Ovary (tissue), 9 donors: ENCODE measurements around the gene TTC9B. TPM values are rescaled to one million over a fixed set of nuclear protein-coding genes. Genes with fewer than 3 reads are reported as not detected.

Experiments
- DNase-seq, 5 donors: peaks; one replicate each; pipeline ENCODE4 v3.0.0-alpha.2; 2019 to 2020
- H3K27ac ChIP-seq, 2 donors: fragments of 200-600 bp; one replicate each; pipeline versions ENCODE4 v1.5.1 to v1.8.0; 2019 to 2022
- H3K27me3 ChIP-seq: fragments of 200-600 bp; one replicate; pipeline ENCODE4 v1.8.0; 2022
- H3K36me3 ChIP-seq: fragments of 200-600 bp; sonication (generic); one replicate; pipeline ENCODE4 v1.5.1; 2019
- H3K4me1 ChIP-seq: one replicate; pipeline ENCODE4 v1.8.1; 2013; ENCODE audit warnings: mild to moderate bottlenecking, moderate library complexity; ENCODE audit not compliant: insufficient read depth
- H3K4me3 ChIP-seq: fragments of 200-600 bp; sonication (generic); one replicate; pipeline ENCODE4 v1.5.1; 2017
- H3K9me3 ChIP-seq, 2 donors: fragments of 200-600 bp in 1 of 2; sonication (generic) in 1 of 2; one replicate each; pipeline versions ENCODE4 v1.5.1 to v1.8.1; 2013 to 2019; ENCODE audit warnings: mild to moderate bottlenecking in 1 of 2, moderate library complexity in 1 of 2
- CTCF ChIP-seq, 3 donors: fragments of 450-650 bp in 2 of 3; fragments of 200-600 bp in 1 of 3; IDR thresholded peaks; one replicate each; pipeline versions ENCODE4 v1.5.1 to v1.8.0; 2016 to 2022; ENCODE audit warnings: antibody characterized with exemption in 3 of 3, mild to moderate bottlenecking in 1 of 3
- EP300 ChIP-seq: sonication (generic); formaldehyde crosslinking; IDR thresholded peaks from one replicate; pipeline ENCODE4 v1.6.1; 2017; ENCODE audit warnings: antibody characterized with exemption
- POLR2A ChIP-seq: fragments of 450-650 bp; IDR thresholded peaks from one replicate; pipeline ENCODE4 v1.6.1; 2017; ENCODE audit warnings: antibody characterized with exemption, mild to moderate bottlenecking, moderate library complexity
- WGBS, 3 donors: extraction: QIAGEN DNeasy Blood & Tissue Kit in 1 of 3; methylation state at CpG; one replicate each; pipeline versions ENCODE4 v1.1.5 to v1.1.7; 2013 to 2017; 5-methylcytosine and 5-hydroxymethylcytosine counted together
- intact Hi-C, 4 donors: fragments of 100-400 bp; cut with DNase I; formaldehyde crosslinking; loops; one replicate each; pipeline versions ENCODE4 v1.11.0 to v1.15.1; 2022 to 2023
- polyA plus RNA-seq, 2 donors: library from polyadenylated mRNA; stranded (reverse); fragments of 200-250 nt in 1 of 2; fragments of 350-450 nt in 1 of 2; fragmentation: Illumina TruSeq in 1 of 2; extraction: RNeasy Lipid Tissue Mini Kit (QIAGEN cat#74804) in 1 of 2; gene quantifications; one replicate each; pipeline ENCODE4 v1.2.3, GENCODE V29; 2013 to 2014
- total RNA-seq, 7 donors: library from RNA; depleted of rRNA in 2 of 7; stranded (reverse); fragments of >200 nt in 2 of 7; fragmentation: NEBNext Ultra II Directional in 3 of 7; extraction: Animal tissue kit (Norgen Biotek cat#: 25700) in 3 of 7; gene quantifications; one replicate each; pipeline versions ENCODE4 v1.1.0 to v1.2.4, GENCODE V29; 2016 to 2023
- donor health status: DM: no; HTN: no; CAD: no; lungs with moderate emphysema.
- donor health status: DM: no; HTN: no; CAD: no.
- donor health status: Bipolar disorder and iron deficiency.
- donor health status: DM: yes; HTN: yes; CAD: no.
- donor health status: DM: no; HTN: no; CAD: no.
- donor health status: DM: yes; HTN: yes; CAD: no.

TTC9B gene
- total and polyA plus RNA-seq, 9 donors = not detected

- no peaks in the 10 kb centered on the region for H3K36me3 ChIP-seq
- TF ChIP-seq CTCF (IDR thresholded peaks at IDR 0.05) = no peak
- TF ChIP-seq POLR2A = no peak
- TF ChIP-seq EP300 = no peak
- DNase-seq = no peak
Measured at GRCh38 chr19:40184273-40184672, 33.9 kb downstream of the TTC9B start.

GRCh38 chr19:40178756-40179155, 39.4 kb downstream of the TTC9B start:
- no peak for TF ChIP-seq EP300
- no peak for TF ChIP-seq POLR2A
- TF ChIP-seq CTCF (IDR thresholded peaks at IDR 0.05) = no peak
- no peak for DNase-seq
- Histone ChIP-seq H3K4me1 (no peaks in the 10 kb centered on the region), H3K4me3 (no peak overlapping the region), H3K27me3 (no peaks in the 10 kb centered on the region), H3K36me3 (no peaks in the 10 kb centered on the region), H3K9me3 (no peaks in the 10 kb centered on the region), H3K27ac (no peak overlapping the region)
- 76 to 85% (median 82%) methylated on average over 4 of the region's 4 CpGs for WGBS, 3 donors
- intact Hi-C loops = no loop called here

More at GRCh38 chr19:40184273-40184672, 33.9 kb downstream of the TTC9B start:
- WGBS, 3 donors = 78 to 100% (median 88%) methylated on average over 1 of the region's 1 CpG
- H3K27ac ChIP-seq = no peak overlapping the region
- no peaks in the 10 kb centered on the region for H3K27me3 ChIP-seq
- no peaks in the 10 kb centered on the region for H3K4me1 ChIP-seq
- intact Hi-C loops = no loop called here
- no peak overlapping the region for H3K4me3 ChIP-seq
- no peaks in the 10 kb centered on the region for H3K9me3 ChIP-seq

- Histone ChIP-seq H3K27ac (no peak overlapping the region), H3K9me3 (no peaks in the 10 kb centered on the region), H3K4me3 (no peak overlapping the region), H3K36me3 (no peaks in the 10 kb centered on the region), H3K4me1 (no peaks in the 10 kb centered on the region), H3K27me3 (no peaks in the 10 kb centered on the region)
- intact Hi-C loops = no loop called here
- DNase-seq = no peak
- TF ChIP-seq EP300 = no peak
- TF ChIP-seq CTCF (IDR thresholded peaks at IDR 0.05) = no peak
- no peak for TF ChIP-seq POLR2A
- WGBS, 3 donors = 78 to 83% (median 79%) methylated on average over 5 of the region's 5 CpGs
Measured at GRCh38 chr19:40177286-40178070, 40.7 kb downstream of the TTC9B start.

GRCh38 chr19:40175820-40176219, 42.4 kb downstream of the TTC9B start:
- WGBS, 3 donors = 36 to 60% (median 56%) methylated on average over 5 of the region's 5 CpGs
- Histone ChIP-seq H3K27ac (no peak overlapping the region), H3K4me1 (no peaks in the 10 kb centered on the region), H3K4me3 (no peak overlapping the region), H3K9me3 (no peaks in the 10 kb centered on the region), H3K36me3 (no peaks in the 10 kb centered on the region), H3K27me3 (no peaks in the 10 kb centered on the region)
- intact Hi-C loops = no loop called here
- DNase-seq = no peak
- TF ChIP-seq CTCF (IDR thresholded peaks at IDR 0.05) (no peak), POLR2A (no peak), EP300 (no peak)
